ENCODE results near the gene EEF1A2.

EEF1A2 gene

GRCh38 chr20:63505723-63506122, 6.8 kb upstream of the EEF1A2 start:
- Histone ChIP-seq H3F3A (ENCODE audit: control insufficient read depth, insufficient read depth) (no peaks in the 10 kb centered on the region; the same call in 1 of the 2 replicates), H3K4me1 (ENCODE audit: control insufficient read depth, low read length) (peaks cover 16% of the 10 kb centered on the region), H3K4me2 (ENCODE audit: low read length) (no peak overlapping the region), H3K27me3 (ENCODE audit: control insufficient read depth, low read length) (no peaks in the 10 kb centered on the region), H3K4me3 (ENCODE audit: low read length) (no peak overlapping the region), H3K27ac (ENCODE audit: low read depth, low read length) (no peak overlapping the region), H3K9me3 (ENCODE audit: control insufficient read depth, insufficient read depth, low read length) (no peaks in the 10 kb centered on the region), H3K79me2 (ENCODE audit: control insufficient read depth, low read length) (no peaks in the 10 kb centered on the region), H3K36me3 (ENCODE audit: control insufficient read depth, low read length) (no peaks in the 10 kb centered on the region), H3K9me2 (replicated peaks; ENCODE audit: control insufficient read depth, low read length) (no peaks in the 10 kb centered on the region), H4K20me1 (ENCODE audit: control insufficient read depth, insufficient read depth, low read depth, low read length) (no peaks in the 10 kb centered on the region)
- TF ChIP-seq EZH2phosphoT487 (IDR thresholded peaks at IDR 0.05; ENCODE audit: borderline replicate concordance, low read length) (no peak), CTCF (IDR thresholded peaks at IDR 0.05; ENCODE audit: low read depth, low read length, poor library complexity, severe bottlenecking) (no peak)

GRCh38 chr20:63505281-63505680, 6.4 kb upstream of the EEF1A2 start:
- no peak overlapping the region for H3K27ac ChIP-seq (ENCODE audit: low read depth, low read length)
- no peaks in the 10 kb centered on the region for H3K79me2 ChIP-seq (ENCODE audit: control insufficient read depth, low read length)
- no peaks in the 10 kb centered on the region for H3K27me3 ChIP-seq (ENCODE audit: control insufficient read depth, low read length)
- H3K9me3 ChIP-seq (ENCODE audit: control insufficient read depth, insufficient read depth, low read length) = no peaks in the 10 kb centered on the region
- no peak overlapping the region for H3K4me3 ChIP-seq (ENCODE audit: low read length)
- TF ChIP-seq CTCF (IDR thresholded peaks at IDR 0.05; ENCODE audit: low read depth, low read length, poor library complexity, severe bottlenecking) (no peak), EZH2phosphoT487 (IDR thresholded peaks at IDR 0.05; ENCODE audit: borderline replicate concordance, low read length) (no peak)
- no peaks in the 10 kb centered on the region; the same call in 1 of the 2 replicates for H3F3A ChIP-seq (ENCODE audit: control insufficient read depth, insufficient read depth)
- H4K20me1 ChIP-seq (ENCODE audit: control insufficient read depth, insufficient read depth, low read depth, low read length) = no peaks in the 10 kb centered on the region
- peaks cover 16% of the 10 kb centered on the region for H3K4me1 ChIP-seq (ENCODE audit: control insufficient read depth, low read length)
- no peak overlapping the region for H3K4me2 ChIP-seq (ENCODE audit: low read length)
- no peaks in the 10 kb centered on the region for H3K9me2 ChIP-seq (replicated peaks; ENCODE audit: control insufficient read depth, low read length)
- H3K36me3 ChIP-seq (ENCODE audit: control insufficient read depth, low read length) = no peaks in the 10 kb centered on the region

GRCh38 chr20:63504642-63505041, 5.8 kb upstream of the EEF1A2 start:
- H3K36me3 ChIP-seq (ENCODE audit: control insufficient read depth, low read length) = no peaks in the 10 kb centered on the region
- peaks cover 16% of the 10 kb centered on the region for H3K4me1 ChIP-seq (ENCODE audit: control insufficient read depth, low read length)
- H3K9me3 ChIP-seq (ENCODE audit: control insufficient read depth, insufficient read depth, low read length) = no peaks in the 10 kb centered on the region
- H3K4me3 ChIP-seq (ENCODE audit: low read length) = no peak overlapping the region
- no peaks in the 10 kb centered on the region; the same call in 1 of the 2 replicates for H3F3A ChIP-seq (ENCODE audit: control insufficient read depth, insufficient read depth)
- no peak for TF ChIP-seq EZH2phosphoT487 (IDR thresholded peaks at IDR 0.05; ENCODE audit: borderline replicate concordance, low read length)
- no peak for TF ChIP-seq CTCF (IDR thresholded peaks at IDR 0.05; ENCODE audit: low read depth, low read length, poor library complexity, severe bottlenecking)
- H3K4me2 ChIP-seq (ENCODE audit: low read length) = no peak overlapping the region
- H3K9me2 ChIP-seq (replicated peaks; ENCODE audit: control insufficient read depth, low read length) = no peaks in the 10 kb centered on the region
- no peak overlapping the region for H3K27ac ChIP-seq (ENCODE audit: low read depth, low read length)
- H3K79me2 ChIP-seq (ENCODE audit: control insufficient read depth, low read length) = no peaks in the 10 kb centered on the region
- no peaks in the 10 kb centered on the region; the same call in 1 of the 2 replicates for H3K27me3 ChIP-seq (ENCODE audit: control insufficient read depth, low read length)
- H4K20me1 ChIP-seq (ENCODE audit: control insufficient read depth, insufficient read depth, low read depth, low read length) = no peaks in the 10 kb centered on the region
